ENCODE results near the gene SUGT1. TPM values are rescaled to one million over a fixed set of nuclear protein-coding genes. Genes with fewer than 3 reads are reported as not detected.
"Not testable (repeated sequence)": the region's sequence is repeated elsewhere in the genome, so short reads cannot be mapped to it uniquely, and the experiment has no call there.

The SUGT1 gene
- total RNA-seq, 1 donor from 2014 or later = 75.2 TPM

- no peaks in the 10 kb centered on the region for H3K36me3 Mint-ChIP-seq (ENCODE audit: low read depth)
- DNase-seq (ENCODE audit: low read depth, low spot score) = no peak
- peaks cover 23% of the 10 kb centered on the region for H3K4me1 Mint-ChIP-seq
- H3K27ac Mint-ChIP-seq (ENCODE audit: unreplicated experiment) = no peak overlapping the region
- H3K4me3 Mint-ChIP-seq = peak overlapping the region; percentile 65
- no peaks in the 10 kb centered on the region for H3K27me3 Mint-ChIP-seq (ENCODE audit: low read depth)
- TF ChIP-seq CTCF (conservative IDR thresholded peaks at IDR 0.05) = no peak
- H3K9me3 Mint-ChIP-seq = no peaks in the 10 kb centered on the region
These were observed 37.4 kb upstream of the SUGT1 start for GRCh38 chr13:52615134-52615801.

- TF ChIP-seq CTCF (conservative IDR thresholded peaks at IDR 0.05) = no peak
These were observed 36.8 kb upstream of the SUGT1 start for GRCh38 chr13:52615812-52616211.

GRCh38 chr13:52617070-52618060 is 35.3 kb upstream of the SUGT1 start:
- no peak for TF ChIP-seq CTCF (conservative IDR thresholded peaks at IDR 0.05)
- Mint-ChIP-seq H3K27me3 (ENCODE audit: low read depth) (no peaks in the 10 kb centered on the region), H3K9me3 (no peaks in the 10 kb centered on the region), H3K27ac (ENCODE audit: unreplicated experiment) (peak overlapping the region; percentile 96), H3K36me3 (ENCODE audit: low read depth) (no peaks in the 10 kb centered on the region), H3K4me1 (peaks cover 23% of the 10 kb centered on the region), H3K4me3 (peak overlapping the region; percentile 99)
- peak; percentile 74 for DNase-seq (ENCODE audit: low read depth, low spot score)

More at GRCh38 chr13:52615812-52616211, 36.8 kb upstream of the SUGT1 start:
- Mint-ChIP-seq H3K9me3 (no peaks in the 10 kb centered on the region), H3K36me3 (ENCODE audit: low read depth) (no peaks in the 10 kb centered on the region), H3K27ac (ENCODE audit: unreplicated experiment) (no peak overlapping the region), H3K27me3 (ENCODE audit: low read depth) (no peaks in the 10 kb centered on the region), H3K4me3 (peak overlapping the region; percentile 99), H3K4me1 (peaks cover 23% of the 10 kb centered on the region)
- no peak for DNase-seq (ENCODE audit: low read depth, low spot score)

- not testable (repeated sequence) for H3K4me3 Mint-ChIP-seq; DNase-seq (ENCODE audit: low read depth, low spot score); H3K9me3 Mint-ChIP-seq; H3K36me3 Mint-ChIP-seq (ENCODE audit: low read depth); H3K27me3 Mint-ChIP-seq (ENCODE audit: low read depth); H3K27ac Mint-ChIP-seq (ENCODE audit: unreplicated experiment); H3K4me1 Mint-ChIP-seq
These were observed 21.4 kb upstream of the SUGT1 start for GRCh38 chr13:52631083-52631690.

GRCh38 chr13:52638666-52639328 is 13.8 kb upstream of the SUGT1 start:
- no peaks in the 10 kb centered on the region for H3K9me3 Mint-ChIP-seq
- no peak overlapping the region for H3K27ac Mint-ChIP-seq (ENCODE audit: unreplicated experiment)
- H3K4me1 Mint-ChIP-seq = no peaks in the 10 kb centered on the region
- H3K4me3 Mint-ChIP-seq = no peak overlapping the region
- H3K27me3 Mint-ChIP-seq (ENCODE audit: low read depth) = no peaks in the 10 kb centered on the region
- DNase-seq (ENCODE audit: low read depth, low spot score) = no peak
- no peaks in the 10 kb centered on the region for H3K36me3 Mint-ChIP-seq (ENCODE audit: low read depth)
- TF ChIP-seq CTCF (conservative IDR thresholded peaks at IDR 0.05) = no peak

Data from neural crest cell (in vitro differentiated cells).